Measurements from ENCODE around the gene MCF2L.

Gene MCF2L

DNA sequence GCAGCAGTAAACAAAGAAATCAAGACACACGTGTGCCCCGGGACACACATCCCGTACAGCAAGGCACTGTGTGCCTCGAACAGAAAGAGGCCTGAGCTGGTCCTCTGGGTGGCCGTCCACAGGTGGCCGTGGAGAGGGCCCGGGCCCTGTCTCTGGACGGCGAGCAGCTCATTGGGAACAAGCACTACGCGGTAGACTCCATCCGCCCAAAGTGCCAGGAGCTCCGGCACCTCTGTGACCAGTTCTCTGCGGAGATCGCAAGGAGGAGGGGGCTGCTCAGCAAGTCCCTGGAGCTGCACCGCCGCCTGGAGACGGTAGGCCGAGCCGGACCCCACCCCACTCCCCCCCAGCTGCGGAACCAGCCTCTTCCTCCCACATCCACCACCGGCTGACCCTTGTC lies 105.9 kb downstream of the MCF2L start:
- no peak overlapping the region for H3K4me2 ChIP-seq (ENCODE audit: low read length, poor library complexity, severe bottlenecking)
- H2BK120ac ChIP-seq (ENCODE audit: low read depth, low read length) = no peak overlapping the region
- H4K8ac ChIP-seq (ENCODE audit: low read length) = no peak overlapping the region
- no peaks in the 10 kb centered on the region for H3K79me1 ChIP-seq (replicated peaks; ENCODE audit: low read length, poor library complexity, severe bottlenecking)
- no peak overlapping the region for H2BK12ac ChIP-seq (ENCODE audit: low read length in 2 of 2)
- no peak overlapping the region for H3K18ac ChIP-seq (ENCODE audit: low read depth in 1 of 2, low read length in 2 of 2)
- no peaks in the 10 kb centered on the region for H3K9me3 ChIP-seq (ENCODE audit: control insufficient read depth, low read length)
- DNase-seq = no peak
- H3K9ac ChIP-seq (ENCODE audit: low read length) = no peak overlapping the region
- no peak overlapping the region for H2BK15ac ChIP-seq (ENCODE audit: low read depth, poor library complexity, severe bottlenecking)
- no peak overlapping the region for H4K91ac ChIP-seq (ENCODE audit: low read length)
- H2AK5ac ChIP-seq (ENCODE audit: low read length, severe bottlenecking) = no peak overlapping the region
- H3K4ac ChIP-seq (ENCODE audit: low read depth in 1 of 2, low read length in 2 of 2) = no peak overlapping the region
- peaks cover 0 to 8% of the 10 kb centered on the region in 2 experiments for H3K27me3 ChIP-seq (ENCODE audit: control insufficient read depth in 1 of 2, insufficient read depth in 1 of 2, low read length in 2 of 2)
- no peak overlapping the region for H2AFZ ChIP-seq (ENCODE audit: low read depth, low read length)
- no peak overlapping the region for H3K23ac ChIP-seq (ENCODE audit: low read length in 2 of 2)
- WGBS = 93% methylated on average over 22 of the region's 22 CpGs
- H3K4me3 ChIP-seq (ENCODE audit: insufficient read depth in 1 of 2, low read depth in 1 of 2, low read length in 2 of 2) = no peak overlapping the region
- H2BK5ac ChIP-seq (ENCODE audit: low read depth, low read length, poor library complexity, severe bottlenecking) = no peak overlapping the region
- no peaks in the 10 kb centered on the region for H3K4me1 ChIP-seq (ENCODE audit: control insufficient read depth, insufficient read depth, low read depth, low read length)
- no peak overlapping the region for H3K14ac ChIP-seq (ENCODE audit: low read length in 2 of 2)
- peaks cover 10 to 16% of the 10 kb centered on the region in 2 experiments for H3K36me3 ChIP-seq (ENCODE audit: control insufficient read depth in 1 of 2, insufficient read depth in 2 of 2, low read depth in 1 of 2, low read length in 2 of 2)
- no peak overlapping the region for H3K27ac ChIP-seq (ENCODE audit: low read length, poor library complexity, severe bottlenecking)

DNA sequence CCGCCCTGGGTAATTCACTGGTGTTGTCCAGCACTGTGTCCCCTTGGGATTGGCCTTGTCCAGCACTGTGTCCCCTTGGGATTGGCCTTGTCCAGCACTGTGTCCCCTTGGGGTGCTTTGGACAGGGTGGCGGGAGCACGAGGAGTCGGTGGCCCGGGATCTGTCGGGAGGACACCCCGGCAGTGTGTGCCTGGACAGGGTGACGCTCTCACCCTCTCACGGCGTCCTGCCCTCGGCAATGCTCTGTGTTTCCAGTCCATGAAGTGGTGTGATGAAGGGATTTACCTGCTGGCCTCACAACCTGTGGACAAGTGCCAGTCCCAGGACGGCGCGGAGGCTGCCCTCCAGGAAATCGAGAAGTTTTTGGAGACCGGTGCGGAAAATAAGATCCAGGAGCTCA lies 106.7 kb downstream of the MCF2L start:
- H2AK5ac ChIP-seq (ENCODE audit: low read length, severe bottlenecking) = no peak overlapping the region
- H3K9me3 ChIP-seq (ENCODE audit: control insufficient read depth, low read length) = no peaks in the 10 kb centered on the region
- H3K27ac ChIP-seq (ENCODE audit: low read length, poor library complexity, severe bottlenecking) = no peak overlapping the region
- no peaks in the 10 kb centered on the region for H3K79me1 ChIP-seq (replicated peaks; ENCODE audit: low read length, poor library complexity, severe bottlenecking)
- no peak overlapping the region for H4K8ac ChIP-seq (ENCODE audit: low read length)
- H2BK15ac ChIP-seq (ENCODE audit: low read depth, poor library complexity, severe bottlenecking) = no peak overlapping the region
- no peak overlapping the region for H3K23ac ChIP-seq (ENCODE audit: low read length in 2 of 2)
- H4K91ac ChIP-seq (ENCODE audit: low read length) = no peak overlapping the region
- H2BK5ac ChIP-seq (ENCODE audit: low read depth, low read length, poor library complexity, severe bottlenecking) = no peak overlapping the region
- no peak for DNase-seq
- no peak overlapping the region for H3K4me3 ChIP-seq (ENCODE audit: insufficient read depth in 1 of 2, low read depth in 1 of 2, low read length in 2 of 2)
- H3K14ac ChIP-seq (ENCODE audit: low read length in 2 of 2) = no peak overlapping the region
- H2BK120ac ChIP-seq (ENCODE audit: low read depth, low read length) = no peak overlapping the region
- no peak overlapping the region for H3K4me2 ChIP-seq (ENCODE audit: low read length, poor library complexity, severe bottlenecking)
- H3K4me1 ChIP-seq (ENCODE audit: control insufficient read depth, insufficient read depth, low read depth, low read length) = no peaks in the 10 kb centered on the region
- H2AFZ ChIP-seq (ENCODE audit: low read depth, low read length) = no peak overlapping the region
- peaks cover 10% of the 10 kb centered on the region in 2 experiments for H3K36me3 ChIP-seq (ENCODE audit: control insufficient read depth in 1 of 2, insufficient read depth in 2 of 2, low read depth in 1 of 2, low read length in 2 of 2)
- H3K18ac ChIP-seq (ENCODE audit: low read depth in 1 of 2, low read length in 2 of 2) = no peak overlapping the region
- H3K4ac ChIP-seq (ENCODE audit: low read depth in 1 of 2, low read length in 2 of 2) = no peak overlapping the region
- WGBS = 97% methylated on average over 17 of the region's 17 CpGs
- H2BK12ac ChIP-seq (ENCODE audit: low read length in 2 of 2) = no peak overlapping the region
- no peak overlapping the region for H3K9ac ChIP-seq (ENCODE audit: low read length)
- H3K27me3 ChIP-seq (ENCODE audit: control insufficient read depth in 1 of 2, insufficient read depth in 1 of 2, low read length in 2 of 2) = peaks cover 7 to 8% of the 10 kb centered on the region in 2 experiments

DNA sequence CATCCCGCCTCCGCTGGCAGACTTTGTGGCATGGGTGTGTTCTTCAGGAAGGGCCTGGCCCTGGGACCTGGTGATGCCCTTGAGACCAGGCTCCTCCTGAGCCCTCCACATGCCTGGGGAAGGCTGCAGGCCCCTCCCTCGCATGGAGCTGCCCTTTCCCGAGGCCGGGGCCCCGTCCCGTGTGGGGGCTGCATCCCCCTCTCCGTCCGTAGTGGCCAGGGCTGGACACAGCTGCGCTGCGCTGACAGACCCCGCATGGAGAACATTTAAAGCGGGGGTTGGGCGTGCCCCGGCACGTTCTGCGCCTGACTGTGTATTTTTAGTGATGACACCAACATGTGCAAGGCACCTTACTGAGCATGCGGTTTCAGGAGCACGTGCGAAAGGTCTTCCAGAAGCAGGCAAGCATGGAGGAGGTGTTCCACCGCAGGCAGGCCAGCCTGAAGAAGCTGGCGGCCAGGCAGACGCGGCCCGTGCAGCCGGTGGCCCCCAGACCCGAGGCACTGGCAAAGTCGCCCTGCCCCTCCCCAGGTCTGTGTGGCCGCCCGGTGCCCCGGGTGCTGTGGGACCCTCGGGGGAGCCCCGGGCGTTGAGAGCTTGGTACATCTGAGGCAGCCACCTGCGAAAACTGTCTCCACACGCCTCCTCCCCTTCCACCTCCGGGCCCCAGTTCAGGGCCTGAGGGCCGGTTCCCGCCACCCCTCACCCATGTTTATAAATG lies 107.8 kb downstream of the MCF2L start:
- Histone ChIP-seq H3K4me3 (ENCODE audit: insufficient read depth in 1 of 2, low read depth in 1 of 2, low read length in 2 of 2) (no peak overlapping the region), H2BK120ac (ENCODE audit: low read depth, low read length) (no peak overlapping the region), H4K91ac (ENCODE audit: low read length) (no peak overlapping the region), H3K18ac (ENCODE audit: low read depth in 1 of 2, low read length in 2 of 2) (no peak overlapping the region), H2BK12ac (ENCODE audit: low read length in 2 of 2) (no peak overlapping the region), H3K14ac (ENCODE audit: low read length in 2 of 2) (no peak overlapping the region), H3K4me1 (ENCODE audit: control insufficient read depth, insufficient read depth, low read depth, low read length) (no peaks in the 10 kb centered on the region), H3K27me3 (ENCODE audit: control insufficient read depth in 1 of 2, insufficient read depth in 1 of 2, low read length in 2 of 2) (peaks cover 8 to 18% of the 10 kb centered on the region in 2 experiments), H2BK5ac (ENCODE audit: low read depth, low read length, poor library complexity, severe bottlenecking) (no peak overlapping the region), H3K9ac (ENCODE audit: low read length) (no peak overlapping the region), H3K4me2 (ENCODE audit: low read length, poor library complexity, severe bottlenecking) (no peak overlapping the region), H2AFZ (ENCODE audit: low read depth, low read length) (no peak overlapping the region), H2AK5ac (ENCODE audit: low read length, severe bottlenecking) (no peak overlapping the region), H3K9me3 (ENCODE audit: control insufficient read depth, low read length) (no peaks in the 10 kb centered on the region), H3K23ac (ENCODE audit: low read length in 2 of 2) (no peak overlapping the region), H4K8ac (ENCODE audit: low read length) (no peak overlapping the region), H3K27ac (ENCODE audit: low read length, poor library complexity, severe bottlenecking) (no peak overlapping the region), H2BK15ac (ENCODE audit: low read depth, poor library complexity, severe bottlenecking) (no peak overlapping the region), H3K79me1 (replicated peaks; ENCODE audit: low read length, poor library complexity, severe bottlenecking) (no peaks in the 10 kb centered on the region), H3K4ac (ENCODE audit: low read depth in 1 of 2, low read length in 2 of 2) (no peak overlapping the region), H3K36me3 (ENCODE audit: control insufficient read depth in 1 of 2, insufficient read depth in 2 of 2, low read depth in 1 of 2, low read length in 2 of 2) (peaks cover 4 to 10% of the 10 kb centered on the region in 2 experiments)
- no peak for DNase-seq
- 96% methylated on average over 39 of the region's 39 CpGs for WGBS

DNA sequence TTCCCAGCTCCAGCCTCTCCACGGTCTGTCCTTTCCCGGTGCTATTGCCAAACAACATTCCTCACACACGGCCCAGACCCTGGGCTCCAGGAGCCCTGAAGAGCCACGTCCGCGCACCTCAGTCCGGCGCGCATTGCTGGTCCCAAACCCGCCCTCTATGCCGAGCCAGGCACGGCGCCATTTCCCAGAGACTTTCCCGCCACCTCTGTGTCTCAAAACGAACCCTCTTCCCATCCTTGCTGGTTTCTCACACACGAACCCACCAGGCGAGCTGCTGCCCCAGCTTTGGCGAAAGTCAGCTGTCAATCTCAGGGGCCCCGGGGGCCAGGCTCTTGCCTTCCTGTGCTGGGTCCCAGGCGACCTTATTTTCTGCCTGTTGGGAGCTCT lies 108.5 kb downstream of the MCF2L start:
- WGBS = 78% methylated on average over 20 of the region's 20 CpGs
- no peak for DNase-seq
- Histone ChIP-seq H3K27me3 (ENCODE audit: control insufficient read depth in 1 of 2, insufficient read depth in 1 of 2, low read length in 2 of 2) (peaks cover 8 to 21% of the 10 kb centered on the region in 2 experiments), H3K23ac (ENCODE audit: low read length in 2 of 2) (no peak overlapping the region), H3K79me1 (replicated peaks; ENCODE audit: low read length, poor library complexity, severe bottlenecking) (no peaks in the 10 kb centered on the region), H3K4me1 (ENCODE audit: control insufficient read depth, insufficient read depth, low read depth, low read length) (no peaks in the 10 kb centered on the region), H3K27ac (ENCODE audit: low read length, poor library complexity, severe bottlenecking) (no peak overlapping the region), H3K9ac (ENCODE audit: low read length) (no peak overlapping the region), H4K8ac (ENCODE audit: low read length) (no peak overlapping the region), H3K14ac (ENCODE audit: low read length in 2 of 2) (no peak overlapping the region), H3K4me2 (ENCODE audit: low read length, poor library complexity, severe bottlenecking) (no peak overlapping the region), H4K91ac (ENCODE audit: low read length) (no peak overlapping the region), H3K4ac (ENCODE audit: low read depth in 1 of 2, low read length in 2 of 2) (no peak overlapping the region), H2BK120ac (ENCODE audit: low read depth, low read length) (no peak overlapping the region), H3K4me3 (ENCODE audit: insufficient read depth in 1 of 2, low read depth in 1 of 2, low read length in 2 of 2) (no peak overlapping the region), H2BK5ac (ENCODE audit: low read depth, low read length, poor library complexity, severe bottlenecking) (no peak overlapping the region), H2BK15ac (ENCODE audit: low read depth, poor library complexity, severe bottlenecking) (no peak overlapping the region), H3K9me3 (ENCODE audit: control insufficient read depth, low read length) (no peaks in the 10 kb centered on the region), H2BK12ac (ENCODE audit: low read length in 2 of 2) (no peak overlapping the region), H3K36me3 (ENCODE audit: control insufficient read depth in 1 of 2, insufficient read depth in 2 of 2, low read depth in 1 of 2, low read length in 2 of 2) (peaks cover 4 to 10% of the 10 kb centered on the region in 2 experiments), H2AK5ac (ENCODE audit: low read length, severe bottlenecking) (no peak overlapping the region), H3K18ac (ENCODE audit: low read depth in 1 of 2, low read length in 2 of 2) (no peak overlapping the region), H2AFZ (ENCODE audit: low read depth, low read length) (no peak overlapping the region)

Measured in mesenchymal stem cell (in vitro differentiated cells and primary cell).